Renal cortex interstitium (tissue), 11 donors: ENCODE results near the gene TBL1XR1. TPM values are rescaled to one million over a fixed set of nuclear protein-coding genes. Genes with fewer than 3 reads are reported as not detected.

Experiments
- DNase-seq, 11 donors: peaks; one replicate each; pipeline ENCODE4 v3.0.0-alpha.2; 2013; ENCODE audit warnings: low read depth in 9 of 11, low spot score in 4 of 11; ENCODE audit errors: extremely low read depth in 1 of 11
- polyA plus RNA-seq, 3 donors: library from polyadenylated mRNA; unstranded; fragments of 120-200 nt; gene quantifications; one replicate each; pipeline ENCODE4 v1.2.1, GENCODE V29; 2013; ENCODE audit not compliant: insufficient read length in 3 of 3

The TBL1XR1 gene
- polyA plus RNA-seq, 3 donors = 131 to 143 (median 139) TPM

- no peak for DNase-seq
These were observed 138.6 kb downstream of the TBL1XR1 start for GRCh38 chr3:177058648-177059047.

DNA sequence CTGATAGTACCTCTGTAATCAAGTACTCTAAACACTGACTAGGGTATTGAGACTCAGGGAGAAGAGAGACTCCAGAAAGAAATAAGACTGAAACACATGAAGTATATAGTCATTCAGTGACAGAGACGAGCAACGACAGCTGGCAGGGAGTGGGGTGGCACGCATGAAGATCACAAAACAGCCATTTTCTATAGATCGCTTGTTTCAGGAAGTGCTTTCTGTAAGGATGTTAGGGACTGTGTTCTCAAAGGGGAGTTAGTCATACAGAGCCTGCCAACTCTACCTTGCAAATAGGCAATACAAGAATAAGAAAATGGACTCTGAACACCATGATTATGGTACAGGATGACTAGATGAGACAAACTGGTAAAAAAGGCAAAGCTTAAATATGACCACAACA is 139.5 kb downstream of the TBL1XR1 start:
- no peak for DNase-seq

DNA sequence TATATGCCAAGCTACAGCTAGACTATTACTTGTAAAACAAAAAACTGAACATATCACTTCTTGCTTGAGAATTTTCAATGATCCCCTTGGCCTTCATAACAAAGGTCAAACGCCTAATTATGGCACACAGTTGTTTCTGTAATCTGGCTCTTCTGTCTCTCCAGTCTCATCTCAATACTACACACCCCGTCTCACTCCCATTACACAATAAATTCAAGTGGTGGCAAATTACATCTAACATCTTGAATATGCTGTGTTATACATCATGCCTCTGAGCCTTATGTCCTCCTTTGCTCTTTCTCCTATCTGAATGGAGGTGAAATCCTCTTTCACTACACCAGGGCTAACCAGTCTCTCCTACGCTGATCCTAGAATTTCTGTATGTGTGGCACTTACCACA is 140.4 kb downstream of the TBL1XR1 start:
- no peak for DNase-seq

DNA sequence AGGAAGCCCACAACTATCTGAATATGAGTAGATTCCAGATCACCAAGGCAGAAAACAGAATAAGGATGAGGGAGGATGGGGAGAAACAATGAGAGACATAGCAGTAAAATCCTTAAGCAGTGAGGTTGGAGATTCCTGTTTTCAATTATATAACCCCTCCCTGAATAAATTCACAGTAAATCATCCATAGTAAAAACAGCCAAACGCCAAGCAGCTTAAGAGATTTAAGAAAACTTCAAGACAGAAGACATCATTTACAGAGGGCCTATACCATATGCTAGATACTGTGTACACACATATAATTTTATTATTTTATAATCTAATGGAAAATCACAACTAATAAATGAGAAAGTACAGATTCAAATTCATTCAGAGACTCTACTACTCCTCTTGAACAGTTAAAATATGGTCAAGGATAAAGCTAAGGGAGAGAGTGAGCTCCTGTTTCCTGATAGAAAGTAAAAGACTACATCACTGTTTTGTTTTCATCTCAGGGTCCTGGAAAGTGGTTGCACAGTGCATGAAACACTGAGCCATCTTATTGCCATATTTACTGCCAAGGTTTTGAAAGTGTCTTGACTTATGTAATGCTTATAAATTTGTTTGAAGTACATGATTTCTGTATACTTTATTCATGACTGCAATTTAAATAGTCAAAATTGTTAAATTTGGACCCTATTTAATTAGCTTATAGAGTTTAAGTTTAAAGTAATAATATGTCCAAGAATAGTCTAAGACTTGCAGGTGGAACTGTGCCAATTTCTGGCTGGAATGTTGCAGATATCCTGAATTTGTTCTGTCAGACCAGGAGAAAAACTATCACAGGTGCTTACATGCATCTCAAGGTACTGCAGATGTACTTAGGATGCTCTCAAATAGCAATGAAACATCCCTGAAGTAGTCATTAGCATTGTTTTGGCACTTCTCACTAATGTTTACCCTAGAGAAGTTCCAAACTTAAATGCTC is 141.4 kb downstream of the TBL1XR1 start:
- DNase-seq = no peak

- no peak for DNase-seq
These were observed 144.2 kb downstream of the TBL1XR1 start for GRCh38 chr3:177053107-177053506.

DNA sequence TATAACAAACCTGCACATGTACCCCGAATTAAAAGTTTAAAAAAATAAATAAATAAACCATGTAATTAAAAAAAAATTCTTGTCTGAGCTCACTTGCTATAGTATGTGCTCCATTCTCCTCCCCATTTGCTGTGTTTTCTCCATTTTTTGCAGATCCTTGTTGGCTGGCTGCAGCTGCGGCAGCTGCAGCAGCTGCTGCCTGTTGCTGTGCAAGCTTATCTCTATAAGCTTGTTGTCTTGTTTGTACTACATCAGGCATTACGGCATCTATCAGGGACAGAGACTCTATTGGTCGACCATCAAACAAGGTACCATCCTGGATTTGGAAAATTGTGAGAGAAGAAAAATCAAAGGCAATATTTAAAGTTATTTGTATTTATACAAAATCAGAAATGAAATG is 145.9 kb downstream of the TBL1XR1 start:
- DNase-seq = no peak

DNA sequence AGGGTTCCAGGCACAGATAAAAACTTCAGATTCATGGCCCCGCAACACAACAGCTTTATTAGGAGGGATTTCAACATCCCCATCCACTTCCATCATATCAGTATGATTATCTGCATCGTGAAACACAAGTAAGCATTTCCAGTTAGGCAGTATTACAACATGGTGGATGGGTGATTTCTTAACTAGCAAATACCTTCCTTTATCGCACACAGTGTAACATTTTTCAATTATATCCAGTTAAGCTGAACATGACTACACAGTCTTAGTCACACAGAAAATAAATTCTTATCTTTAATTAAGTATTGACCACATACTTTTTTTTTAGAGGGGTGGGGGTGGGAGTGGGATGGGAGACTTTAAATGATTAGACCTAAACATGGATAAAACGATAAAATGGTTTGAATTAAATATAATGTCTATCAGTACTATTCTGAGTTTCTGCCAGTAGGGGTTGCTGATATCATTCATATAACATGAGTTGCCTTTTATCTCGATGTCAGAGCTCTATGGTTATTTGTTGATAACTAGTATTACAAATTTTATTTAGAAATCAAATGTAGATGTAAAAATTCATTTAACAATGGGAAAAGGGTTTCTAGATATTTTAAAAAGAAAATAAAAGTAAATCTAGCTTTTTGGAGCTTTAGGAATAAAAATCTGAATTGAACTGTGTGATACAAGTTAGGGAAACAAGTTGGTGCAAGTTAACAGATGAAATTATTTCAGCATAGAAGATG is 146.6 kb downstream of the TBL1XR1 start:
- peak in 5 of 11 donors; percentile 28 to 54 (median 33) for DNase-seq

DNA sequence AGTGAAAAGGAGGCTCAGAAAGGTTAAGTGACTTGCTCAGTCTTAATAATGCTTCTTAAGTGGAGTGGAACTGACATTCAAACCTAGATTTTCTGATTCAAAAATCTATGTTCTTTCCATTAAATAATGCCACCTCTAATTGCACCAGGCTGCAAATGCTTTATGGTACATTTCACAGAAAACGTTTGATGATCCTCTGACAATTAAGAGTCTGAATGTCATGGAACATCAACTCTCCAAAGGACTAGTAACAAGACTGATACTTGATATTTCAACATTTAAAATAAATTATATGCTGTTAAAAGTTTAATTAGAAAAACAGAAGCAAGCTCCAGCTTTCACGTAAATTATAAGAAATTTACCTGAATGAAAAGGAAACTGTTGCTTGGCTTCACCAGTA is 151.5 kb downstream of the TBL1XR1 start:
- peak in 4 of 11 donors; percentile 24 to 43 (median 40) for DNase-seq

DNA sequence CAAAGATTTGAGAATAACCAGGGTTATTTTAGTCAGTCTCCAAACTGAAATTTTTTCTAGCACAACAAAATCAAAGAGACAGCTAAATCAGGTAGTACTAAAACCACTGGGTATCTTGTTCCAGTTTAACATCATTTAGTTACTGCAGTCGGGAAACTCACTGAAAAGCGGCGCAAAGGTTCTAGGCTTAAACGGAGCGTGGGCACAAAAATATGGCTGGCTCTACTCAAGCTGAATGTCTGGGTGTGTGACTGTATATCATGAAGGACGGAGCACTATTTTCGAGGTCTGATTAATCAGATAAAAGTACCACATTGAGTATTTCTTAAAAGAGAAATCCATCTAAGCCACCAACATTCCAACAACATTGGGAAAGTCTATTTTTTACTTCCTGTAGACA is 152.1 kb downstream of the TBL1XR1 start:
- peak in 1 of 11 donors; percentile 25 for DNase-seq

DNA sequence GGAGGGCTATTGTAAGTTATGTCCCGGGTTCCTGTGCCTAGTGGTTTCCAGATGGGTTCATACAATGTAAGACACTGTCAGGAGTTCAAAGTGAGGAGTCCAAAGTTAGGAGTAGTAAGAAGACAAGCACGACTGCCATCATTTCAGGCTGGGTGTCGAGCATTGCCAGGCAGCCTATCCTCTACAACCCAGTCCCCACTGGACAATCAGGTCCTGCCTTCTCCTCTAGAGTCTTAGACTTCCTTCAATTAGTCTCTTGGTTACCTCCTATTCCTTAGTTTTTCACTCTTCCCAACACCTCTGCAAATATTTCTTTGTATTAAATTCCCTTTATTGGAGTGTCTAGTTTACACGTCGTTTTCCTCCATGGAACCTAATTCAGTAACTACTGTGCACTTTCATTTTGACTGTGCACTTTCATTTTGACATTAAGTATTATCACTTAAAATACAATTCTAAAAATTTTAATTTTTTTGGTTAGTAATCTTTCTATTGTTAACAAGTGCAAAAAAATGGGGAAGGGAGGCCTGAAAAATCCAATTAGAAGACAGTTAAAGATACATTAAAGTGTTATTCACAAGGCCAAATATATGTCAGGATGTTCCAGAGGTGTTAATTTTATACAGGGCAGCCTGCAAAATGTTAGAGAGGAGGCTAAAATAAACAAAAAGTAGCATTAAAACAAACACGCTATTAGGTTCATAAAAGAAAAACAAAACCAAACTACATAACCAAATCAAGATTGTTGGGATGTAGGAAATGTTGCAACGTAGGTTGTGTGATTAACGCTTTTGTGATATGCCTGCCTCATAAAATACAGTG is 155.3 kb downstream of the TBL1XR1 start:
- no peak for DNase-seq

- DNase-seq = no peak
These were observed 156.1 kb downstream of the TBL1XR1 start for GRCh38 chr3:177041021-177041729.

DNA sequence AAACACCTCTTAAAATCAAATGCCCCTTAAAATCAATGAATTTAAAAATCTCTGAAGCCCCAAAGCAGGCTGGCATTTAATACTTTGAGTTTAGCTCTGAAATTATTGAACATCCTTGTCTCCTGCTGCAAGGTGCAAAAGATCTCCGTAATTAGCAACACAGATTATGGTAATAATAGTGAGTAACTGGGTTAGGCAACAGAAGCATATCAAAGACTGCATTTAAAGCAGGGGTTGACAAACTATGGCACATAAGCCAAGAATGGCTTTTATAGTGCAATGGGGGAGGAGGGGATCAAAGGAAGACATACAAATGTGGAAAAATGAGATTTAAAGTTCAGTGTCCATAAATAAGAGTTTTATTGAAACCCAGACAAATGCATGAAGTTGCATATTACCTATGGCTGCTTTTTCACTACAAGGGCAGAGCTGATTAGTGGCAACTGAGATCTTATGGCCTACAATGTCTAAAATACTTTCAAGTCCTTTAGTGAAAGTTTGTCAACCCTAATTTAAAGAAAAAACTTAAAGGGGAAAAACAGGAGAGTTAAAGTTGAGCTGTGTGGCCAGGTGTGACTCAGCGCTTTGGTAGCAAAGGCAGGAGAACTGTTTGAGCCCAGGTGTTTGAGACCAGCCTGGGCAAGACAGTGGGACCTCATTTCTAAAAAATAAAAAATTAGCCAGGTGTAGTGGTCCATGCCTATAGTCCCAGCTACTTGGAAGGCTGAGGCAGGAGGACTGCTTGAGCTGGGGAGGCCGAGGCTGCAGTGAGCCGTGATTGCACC is 157.6 kb downstream of the TBL1XR1 start:
- no peak for DNase-seq

GRCh38 chr3:177037241-177037640 is 160.0 kb downstream of the TBL1XR1 start:
- no peak for DNase-seq

DNA sequence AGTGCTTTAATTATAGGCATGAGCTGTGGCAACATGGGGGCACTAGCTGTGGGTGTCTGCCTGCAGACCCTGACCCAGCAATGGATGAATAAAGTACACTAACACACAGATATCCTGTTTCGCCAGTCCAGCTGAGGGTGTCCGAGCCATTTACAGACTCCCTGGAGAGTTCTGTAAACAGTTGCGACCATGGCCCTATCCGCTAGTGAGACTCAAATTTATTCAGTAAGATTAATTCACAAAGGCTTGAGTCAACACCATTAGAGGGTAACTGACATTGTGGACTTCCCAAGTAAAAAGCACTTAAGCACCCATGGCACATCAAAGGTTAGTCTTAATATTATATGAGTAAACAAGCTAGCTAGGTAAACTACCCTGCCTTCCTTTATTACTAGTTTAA is 161.6 kb downstream of the TBL1XR1 start:
- DNase-seq = no peak

DNA sequence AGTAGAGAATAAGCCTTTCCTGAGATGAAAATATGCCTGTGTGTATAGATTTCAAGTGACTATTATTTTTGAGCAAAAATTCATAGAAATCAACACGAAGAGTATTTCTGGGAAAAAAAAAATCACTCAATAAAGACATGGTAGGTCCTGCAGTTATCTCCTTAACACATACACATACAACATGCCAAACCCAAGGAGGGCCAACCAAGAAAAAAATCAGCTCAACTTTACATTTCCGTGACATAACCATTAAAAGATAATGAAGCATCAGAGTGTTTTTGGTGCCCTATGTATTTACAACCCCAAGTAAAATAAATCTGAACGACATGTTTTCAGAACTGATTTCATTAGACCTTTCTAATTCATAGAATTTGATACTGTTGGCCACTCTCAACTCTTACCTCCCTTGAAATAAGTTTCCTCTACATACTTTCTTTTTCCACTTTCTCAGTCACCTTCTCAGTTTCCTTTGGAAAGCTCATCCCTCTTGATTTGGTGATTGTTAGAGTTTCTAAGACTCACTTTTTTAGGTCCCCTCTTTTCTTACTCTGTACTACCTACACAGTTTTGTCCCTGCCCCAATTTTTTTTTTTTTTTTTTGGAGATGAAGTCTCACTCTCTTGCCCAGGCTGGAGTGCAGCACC is 162.3 kb downstream of the TBL1XR1 start:
- DNase-seq = no peak

DNA sequence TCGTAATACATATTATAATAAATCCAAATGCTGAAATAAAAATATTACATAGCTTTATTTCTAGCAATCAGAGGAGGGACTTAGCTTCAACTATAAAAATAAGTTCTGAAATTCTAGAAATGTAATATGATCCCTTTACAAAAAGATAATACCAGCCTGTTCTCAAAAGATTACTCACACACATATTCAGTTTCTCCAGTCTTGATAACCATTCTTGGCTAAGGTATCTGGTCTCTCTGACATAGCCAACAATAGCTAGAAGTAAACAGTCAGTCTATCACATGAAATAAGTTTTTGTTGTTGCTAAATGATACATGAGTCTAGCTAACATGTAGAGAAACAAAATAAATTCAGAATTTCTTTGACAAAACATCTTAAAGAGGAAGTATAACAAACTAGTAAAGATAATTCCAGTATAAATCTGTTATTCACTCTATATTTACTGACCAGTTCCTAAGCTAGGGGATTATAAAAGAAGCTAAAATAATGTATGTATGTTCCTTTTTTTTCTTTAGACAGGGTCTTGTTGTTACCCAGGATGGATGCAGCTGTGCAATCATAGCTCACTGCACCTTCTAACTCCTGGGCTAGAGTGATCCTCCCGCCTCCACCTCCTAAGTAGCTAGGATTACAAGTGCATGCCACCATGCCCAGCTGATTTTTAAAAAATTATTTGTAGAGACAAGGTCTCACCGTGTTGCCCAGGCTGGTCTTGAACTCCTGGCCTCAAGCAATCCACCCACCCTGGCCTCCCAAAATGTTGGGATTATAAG is 170.6 kb downstream of the TBL1XR1 start:
- DNase-seq = no peak

GRCh38 chr3:177015881-177016280 is 181.4 kb downstream of the TBL1XR1 start:
- DNase-seq = no peak
